Activated naive CD8-positive, alpha-beta T cell treated with anti-CD3 and anti-CD28 coated beads for 36 hours (primary cell): Measurements from ENCODE around the gene PARP16. TPM values are rescaled to one million over a fixed set of nuclear protein-coding genes. Genes with fewer than 3 reads are reported as not detected.
A peak's percentile ranks its signal among the peaks of the same experiment; 100 is the strongest.
"Not testable (repeated sequence)": the region's sequence is repeated elsewhere in the genome, so short reads cannot be mapped to it uniquely, and the experiment has no call there.

Source experiments
- DNase-seq: peaks from one replicate; pipeline ENCODE4 v3.0.0; 2021
- H3K27ac Mint-ChIP-seq: one replicate; pipeline ENCODE4 v1.8.0; 2022; ENCODE audit warnings: mild to moderate bottlenecking, moderate library complexity, mixed read lengths
- H3K27me3 Mint-ChIP-seq: one replicate; pipeline ENCODE4 v1.8.0; 2022; ENCODE audit warnings: mild to moderate bottlenecking, mixed read lengths
- H3K36me3 Mint-ChIP-seq: one replicate; pipeline ENCODE4 v1.8.0; 2021; ENCODE audit warnings: mild to moderate bottlenecking, mixed read lengths
- H3K4me1 Mint-ChIP-seq: one replicate; pipeline ENCODE4 v1.8.0; 2021; ENCODE audit warnings: mixed read lengths
- H3K4me3 Mint-ChIP-seq: one replicate; pipeline ENCODE4 v1.8.0; 2022; ENCODE audit warnings: mild to moderate bottlenecking, moderate library complexity, mixed read lengths
- H3K9me3 Mint-ChIP-seq: one replicate; pipeline ENCODE4 v1.8.0; 2022; ENCODE audit warnings: mixed read lengths
- total RNA-seq, 2 experiments: library from RNA; stranded (reverse); gene quantifications; one replicate each; pipeline ENCODE4 v1.2.3, GENCODE V29; 2021

PARP16 gene
- total RNA-seq, 2 experiments from 2014 or later, result 15.5 to 16.4 TPM

DNA sequence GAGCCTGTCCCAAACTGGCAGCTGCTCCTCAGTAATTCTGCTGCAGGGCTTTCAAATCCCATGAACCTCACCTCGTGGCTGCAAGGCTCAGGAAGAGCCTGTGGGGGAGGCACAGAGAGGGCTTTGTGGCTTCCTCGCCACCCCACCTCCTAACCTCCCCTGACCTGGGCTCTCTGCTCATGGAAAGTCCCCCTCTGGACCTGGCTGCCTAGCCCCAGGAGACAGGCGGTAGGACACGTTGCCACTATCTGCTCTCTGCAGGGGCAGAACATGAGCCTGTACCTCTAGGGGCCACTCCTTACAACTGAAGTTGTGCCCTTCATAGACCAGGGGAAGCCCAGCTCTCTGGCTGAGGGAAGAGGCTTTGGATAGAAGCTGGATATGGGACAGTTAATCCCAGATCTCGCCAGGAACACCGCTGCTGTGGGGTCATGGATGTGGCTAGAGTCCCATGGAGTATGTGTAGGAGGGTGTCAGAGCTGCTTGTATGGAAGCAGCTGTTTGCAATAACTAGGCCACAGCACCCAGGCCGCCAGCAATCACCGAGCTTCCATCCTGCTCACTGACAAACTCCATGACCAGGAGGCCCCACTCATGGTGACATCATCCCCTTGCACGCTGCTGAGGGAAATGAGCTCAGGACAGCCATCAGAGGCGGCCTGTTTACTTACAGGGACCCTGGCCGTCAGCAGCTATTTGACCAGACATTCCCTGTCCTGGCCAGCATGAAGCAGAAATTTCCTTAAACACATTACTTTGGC is 41.4 kb downstream of the PARP16 start:
- no peaks in the 10 kb centered on the region for H3K9me3 Mint-ChIP-seq
- no peak for DNase-seq
- H3K4me1 Mint-ChIP-seq, result peaks cover 19% of the 10 kb centered on the region
- H3K36me3 Mint-ChIP-seq, result peaks cover 10% of the 10 kb centered on the region
- H3K4me3 Mint-ChIP-seq, result no peak overlapping the region
- no peak overlapping the region for H3K27ac Mint-ChIP-seq
- no peaks in the 10 kb centered on the region for H3K27me3 Mint-ChIP-seq

DNA sequence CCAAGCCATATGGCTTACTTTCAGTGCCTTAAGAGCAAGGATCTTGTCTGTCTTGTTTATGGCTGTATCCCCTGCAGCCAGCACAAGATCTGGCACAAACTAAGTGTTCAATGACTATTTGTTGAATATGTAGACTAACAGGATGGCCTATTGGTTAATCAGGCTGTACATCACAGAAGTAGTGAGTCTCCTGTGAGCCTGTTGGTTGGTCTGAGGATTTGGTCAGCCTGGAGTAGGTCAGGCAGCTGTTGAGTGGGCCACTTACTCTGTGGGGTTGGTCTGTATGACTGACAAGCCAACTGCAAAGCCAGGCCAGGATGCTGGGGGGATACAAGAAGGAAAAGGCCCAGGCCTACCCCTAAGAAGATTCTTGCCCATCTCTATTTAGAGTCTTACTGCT is 42.0 kb downstream of the PARP16 start:
- DNase-seq, result no peak
- Mint-ChIP-seq H3K4me3 (no peak overlapping the region), H3K27me3 (no peaks in the 10 kb centered on the region), H3K9me3 (no peaks in the 10 kb centered on the region), H3K27ac (no peak overlapping the region), H3K4me1 (peaks cover 13% of the 10 kb centered on the region), H3K36me3 (peaks cover 10% of the 10 kb centered on the region)

DNA sequence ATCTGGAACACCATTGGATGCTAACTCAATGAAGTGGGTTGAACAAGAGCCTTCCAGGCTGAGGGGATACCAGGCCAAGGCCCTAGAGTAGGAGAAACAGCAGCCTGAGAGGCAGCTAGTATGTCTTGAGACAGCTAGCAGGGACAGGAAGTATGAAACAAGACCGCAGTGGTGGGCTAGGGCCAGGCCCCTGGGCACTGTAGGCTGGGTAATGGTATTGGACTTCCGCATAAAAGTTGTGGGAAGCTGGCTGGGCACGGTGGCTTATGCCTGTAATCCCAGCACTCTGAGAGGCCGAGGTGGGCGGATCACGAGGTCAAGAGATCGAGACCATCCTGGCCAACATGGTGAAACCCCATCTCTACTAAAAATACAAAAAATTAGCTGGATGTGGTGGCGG is 50.2 kb downstream of the PARP16 start:
- H3K4me1 Mint-ChIP-seq, H3K27ac Mint-ChIP-seq, H3K9me3 Mint-ChIP-seq, H3K27me3 Mint-ChIP-seq, DNase-seq, H3K4me3 Mint-ChIP-seq, H3K36me3 Mint-ChIP-seq: not testable (repeated sequence)

DNA sequence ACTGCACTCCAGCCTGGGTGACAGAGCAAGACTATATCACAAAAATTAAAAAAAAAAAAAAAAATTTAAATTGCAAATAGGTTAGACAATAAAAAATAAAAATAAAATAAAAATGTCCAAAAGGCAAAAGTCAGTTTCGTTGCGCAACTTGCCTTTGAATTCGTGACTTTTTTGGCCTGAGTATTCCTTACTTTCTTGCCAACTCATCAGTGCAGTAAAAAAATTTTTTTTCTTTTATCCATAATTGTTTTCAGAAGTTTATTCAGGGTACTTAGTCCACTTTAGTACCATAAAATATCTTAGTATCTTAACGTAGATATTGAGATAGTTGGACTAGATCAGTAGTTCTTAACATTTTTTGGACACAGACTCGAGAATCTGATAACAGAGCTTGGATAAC is 53.0 kb downstream of the PARP16 start:
- Mint-ChIP-seq H3K36me3 (peaks cover 2% of the 10 kb centered on the region), H3K9me3 (peaks cover 4% of the 10 kb centered on the region), H3K27me3 (no peaks in the 10 kb centered on the region), H3K4me1 (peaks cover 8% of the 10 kb centered on the region), H3K4me3 (no peak overlapping the region), H3K27ac (no peak overlapping the region)
- no peak for DNase-seq

DNA sequence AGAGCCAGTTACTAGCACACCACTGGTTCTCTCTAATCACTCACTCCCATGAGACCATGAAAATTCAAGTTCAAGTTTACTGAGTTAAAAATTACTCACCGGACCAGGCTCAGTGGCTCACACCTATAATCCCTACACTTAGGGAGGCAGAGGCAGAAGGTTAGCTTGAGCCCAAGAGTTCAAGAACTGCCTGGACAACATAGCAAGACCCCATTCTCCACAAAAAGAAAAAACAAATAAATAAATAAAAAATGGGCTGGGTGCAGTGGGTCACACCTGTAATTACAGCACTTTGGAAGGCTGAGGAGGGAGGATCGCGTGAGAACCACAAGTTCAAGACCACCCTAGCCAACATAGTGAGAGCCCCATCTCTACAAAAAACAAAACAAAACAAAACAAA is 54.2 kb downstream of the PARP16 start:
- Mint-ChIP-seq H3K27me3 (no peaks in the 10 kb centered on the region), H3K9me3 (peaks cover 4% of the 10 kb centered on the region), H3K4me1 (peaks cover 8% of the 10 kb centered on the region), H3K36me3 (peaks cover 2% of the 10 kb centered on the region), H3K27ac (no peak overlapping the region), H3K4me3 (no peak overlapping the region)
- DNase-seq, result no peak

DNA sequence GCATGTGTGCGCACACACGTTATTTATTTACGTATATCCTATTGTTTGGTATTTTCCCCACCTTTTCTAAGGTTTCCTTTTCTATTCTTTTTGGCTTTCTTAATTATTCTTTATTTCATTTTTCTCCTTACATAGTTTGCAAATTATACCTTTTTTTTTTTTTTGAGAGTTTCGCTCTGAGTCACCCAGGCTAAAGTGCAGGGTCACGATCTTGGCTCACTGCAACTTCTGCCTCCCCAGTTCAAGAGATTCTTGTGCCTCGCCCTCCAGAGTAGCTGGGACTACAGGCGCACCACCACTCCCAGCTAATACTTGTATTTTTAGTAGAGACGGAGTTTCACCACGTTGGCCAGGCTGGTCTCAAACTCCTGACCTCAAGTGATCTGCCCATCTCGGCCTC is 55.4 kb downstream of the PARP16 start:
- Mint-ChIP-seq H3K4me3 (no peak overlapping the region), H3K27ac (no peak overlapping the region), H3K4me1 (peaks cover 3% of the 10 kb centered on the region), H3K9me3 (no peaks in the 10 kb centered on the region), H3K27me3 (no peaks in the 10 kb centered on the region), H3K36me3 (no peaks in the 10 kb centered on the region)
- no peak for DNase-seq

DNA sequence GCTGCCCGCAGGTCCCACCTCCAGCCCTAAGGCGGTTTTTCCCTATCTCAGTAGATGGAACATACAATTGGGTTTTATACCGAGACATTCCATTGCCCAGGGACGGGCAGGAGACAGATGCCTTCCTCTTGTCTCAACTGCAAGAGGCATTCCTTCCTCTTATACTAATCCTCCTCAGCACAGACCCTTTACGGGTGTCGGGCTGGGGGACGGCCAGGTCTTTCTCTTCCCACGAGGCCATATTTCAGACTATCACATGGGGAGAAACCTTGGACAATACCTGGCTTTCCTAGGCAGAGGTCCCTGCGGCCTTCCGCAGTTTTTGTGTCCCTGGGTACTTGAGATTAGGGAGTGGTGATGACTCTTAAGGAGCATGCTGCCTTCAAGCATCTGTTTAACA is 59.8 kb downstream of the PARP16 start:
- not testable (repeated sequence) for DNase-seq, H3K4me1 Mint-ChIP-seq, H3K27me3 Mint-ChIP-seq, H3K36me3 Mint-ChIP-seq, H3K9me3 Mint-ChIP-seq, H3K27ac Mint-ChIP-seq, H3K4me3 Mint-ChIP-seq

DNA sequence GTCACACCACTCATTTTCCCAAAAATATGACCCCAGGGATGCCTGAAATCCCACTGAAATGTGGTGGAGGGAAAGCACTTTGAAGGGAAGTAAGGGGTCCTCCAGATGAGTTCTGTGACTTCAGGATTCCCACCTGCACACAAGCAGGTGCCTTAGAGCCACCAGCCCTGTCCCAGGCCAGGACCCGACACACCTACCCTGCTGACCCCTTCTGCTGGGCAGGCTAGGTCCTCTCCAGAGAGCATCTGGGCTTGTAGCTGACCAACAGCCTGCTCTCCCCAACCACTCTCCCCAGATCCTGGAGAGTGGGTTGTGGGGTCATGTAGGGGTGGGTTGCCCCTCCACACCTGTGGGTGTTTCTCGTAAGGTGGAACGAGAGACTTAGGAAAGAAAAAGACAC is 60.5 kb downstream of the PARP16 start:
- Mint-ChIP-seq H3K27me3 (no peaks in the 10 kb centered on the region), H3K27ac (no peak overlapping the region), H3K9me3 (no peaks in the 10 kb centered on the region), H3K4me1 (peaks cover under 1% of the 10 kb centered on the region), H3K4me3 (no peak overlapping the region), H3K36me3 (no peaks in the 10 kb centered on the region)
- no peak for DNase-seq

DNA sequence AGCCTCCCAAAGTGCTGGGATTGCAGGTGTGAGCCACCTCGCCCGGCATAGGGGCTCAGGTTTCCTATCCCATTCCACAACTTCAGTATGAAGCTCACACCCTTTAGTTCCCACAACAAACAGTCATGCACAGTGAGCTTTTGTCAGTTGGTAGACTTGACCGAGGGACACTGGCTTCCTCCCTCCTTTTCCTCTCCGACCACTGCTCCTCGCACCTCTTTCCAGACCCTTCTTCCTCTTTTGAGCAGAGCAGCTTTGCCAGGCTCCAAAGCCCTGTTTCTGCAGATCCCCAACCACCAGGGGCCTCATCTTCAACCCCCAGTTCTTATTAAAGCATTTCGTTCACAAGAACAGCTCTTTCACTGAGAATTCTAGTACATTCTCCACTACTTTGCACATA is 62.7 kb downstream of the PARP16 start:
- no peak overlapping the region for H3K4me3 Mint-ChIP-seq
- peaks cover 3% of the 10 kb centered on the region for H3K4me1 Mint-ChIP-seq
- H3K27ac Mint-ChIP-seq, result no peak overlapping the region
- H3K9me3 Mint-ChIP-seq, result no peaks in the 10 kb centered on the region
- H3K27me3 Mint-ChIP-seq, result no peaks in the 10 kb centered on the region
- H3K36me3 Mint-ChIP-seq, result no peaks in the 10 kb centered on the region
- no peak for DNase-seq

DNA sequence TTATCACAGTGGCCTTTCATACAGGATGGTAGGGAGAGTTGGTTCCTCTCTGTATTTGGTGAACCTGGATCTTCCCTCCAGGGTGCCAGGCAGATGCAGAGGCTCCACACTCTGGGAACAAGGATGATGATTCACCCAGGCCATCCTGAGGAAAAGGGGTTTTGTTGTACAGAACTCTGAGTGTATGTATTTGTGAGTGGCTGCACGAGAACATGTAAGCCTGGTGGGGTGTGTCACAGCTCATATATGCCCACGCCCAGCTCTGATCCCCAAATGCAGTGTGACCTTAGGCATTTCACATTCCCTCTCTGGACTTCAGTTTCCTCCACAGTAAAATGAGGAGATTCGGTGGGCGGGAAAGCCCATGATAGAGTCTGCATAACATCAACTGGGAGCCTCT is 63.8 kb downstream of the PARP16 start:
- no peak for DNase-seq
- no peak overlapping the region for H3K4me3 Mint-ChIP-seq
- H3K27me3 Mint-ChIP-seq, result no peaks in the 10 kb centered on the region
- H3K27ac Mint-ChIP-seq, result no peak overlapping the region
- H3K9me3 Mint-ChIP-seq, result no peaks in the 10 kb centered on the region
- no peaks in the 10 kb centered on the region for H3K36me3 Mint-ChIP-seq
- H3K4me1 Mint-ChIP-seq, result peaks cover 12% of the 10 kb centered on the region

DNA sequence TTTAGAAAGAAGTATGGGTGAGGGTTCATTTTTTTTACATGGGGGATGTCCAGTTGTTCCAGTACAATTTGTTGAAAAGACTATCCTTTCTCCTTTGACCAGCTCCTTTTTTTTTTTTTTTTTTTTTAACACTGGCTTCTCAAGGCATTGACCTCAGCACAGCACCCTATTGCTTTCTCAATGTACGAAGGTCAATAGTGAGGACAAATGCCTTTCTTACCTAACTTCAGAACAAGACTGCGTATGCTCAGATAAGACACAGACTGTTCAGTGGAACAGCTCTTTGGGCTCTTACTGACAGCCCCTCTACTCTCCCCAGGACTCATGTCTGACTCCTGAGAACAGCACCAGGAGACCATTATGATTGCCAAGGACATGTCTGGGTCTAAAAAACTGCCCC is 65.0 kb downstream of the PARP16 start:
- H3K27me3 Mint-ChIP-seq, result no peaks in the 10 kb centered on the region
- no peak overlapping the region for H3K4me3 Mint-ChIP-seq
- no peaks in the 10 kb centered on the region for H3K36me3 Mint-ChIP-seq
- H3K9me3 Mint-ChIP-seq, result no peaks in the 10 kb centered on the region
- no peak for DNase-seq
- H3K27ac Mint-ChIP-seq, result no peak overlapping the region
- peaks cover 17% of the 10 kb centered on the region for H3K4me1 Mint-ChIP-seq

DNA sequence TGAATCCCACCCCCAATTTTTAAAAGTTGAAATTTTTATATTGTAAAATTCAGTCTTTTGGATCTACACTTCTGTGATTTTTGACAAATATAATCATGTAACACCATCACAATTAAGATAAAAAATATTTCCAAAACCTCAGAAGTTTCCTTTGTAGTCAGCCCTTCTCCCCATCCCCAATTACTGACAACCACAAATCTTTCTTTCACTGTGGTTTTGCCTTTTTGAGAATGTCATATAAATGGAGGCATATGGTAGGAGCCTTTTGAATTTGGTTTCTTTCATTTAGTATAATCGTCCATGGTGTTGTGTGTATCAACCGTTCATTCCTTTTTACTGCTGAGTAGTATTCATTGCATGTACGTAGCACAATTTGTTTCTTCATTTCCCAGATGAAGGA is 67.5 kb downstream of the PARP16 start:
- Mint-ChIP-seq H3K27me3 (no peaks in the 10 kb centered on the region), H3K36me3 (no peaks in the 10 kb centered on the region), H3K4me1 (peaks cover 17% of the 10 kb centered on the region), H3K9me3 (no peaks in the 10 kb centered on the region), H3K27ac (no peak overlapping the region), H3K4me3 (no peak overlapping the region)
- DNase-seq, result no peak

DNA sequence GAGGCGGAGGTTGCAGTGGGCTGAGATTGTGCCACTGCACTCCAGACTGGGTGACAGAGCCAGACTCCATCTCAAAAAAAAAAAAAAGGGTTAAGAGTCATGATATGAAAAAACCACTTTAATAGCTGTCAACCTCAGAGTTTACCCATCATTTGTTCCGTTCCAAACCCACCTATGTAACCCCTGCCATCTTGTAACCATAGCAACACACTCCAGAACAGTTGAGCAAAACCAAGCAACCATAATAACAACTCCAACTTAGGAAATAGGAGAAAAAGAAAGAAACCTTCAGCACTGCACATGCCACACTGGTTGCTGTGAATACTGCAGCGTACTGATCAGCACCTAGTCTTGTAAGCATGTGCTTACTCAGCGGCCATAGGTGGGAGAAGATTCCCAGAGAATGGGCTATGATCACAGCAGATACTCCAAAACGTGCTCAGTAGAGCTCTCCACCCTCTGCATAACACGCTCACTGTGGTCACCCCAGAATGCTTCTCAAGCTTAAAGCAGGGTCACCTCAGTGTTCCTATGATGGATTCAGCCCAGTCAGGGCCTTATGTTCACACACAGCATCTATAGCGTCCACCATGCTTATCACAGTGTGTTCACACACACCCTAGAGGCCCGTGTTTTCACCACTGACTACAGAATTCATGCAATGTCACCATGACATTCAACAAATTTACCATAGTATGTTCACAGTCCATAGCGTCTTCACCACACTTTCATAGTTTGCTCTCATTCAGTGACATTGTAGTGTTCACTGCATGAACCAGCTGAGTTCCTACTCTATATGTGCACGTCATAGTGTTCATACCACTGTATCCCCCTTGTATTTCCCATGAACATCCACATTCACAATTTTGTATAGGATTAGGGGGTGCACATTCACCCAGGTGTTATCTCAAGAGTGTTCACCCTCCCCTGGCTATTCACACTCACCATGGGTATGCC is 68.9 kb downstream of the PARP16 start:
- no peaks in the 10 kb centered on the region for H3K27me3 Mint-ChIP-seq
- DNase-seq, result peak; percentile 27
- H3K27ac Mint-ChIP-seq, result peak overlapping the region; percentile 9
- H3K4me3 Mint-ChIP-seq, result no peak overlapping the region
- no peaks in the 10 kb centered on the region for H3K9me3 Mint-ChIP-seq
- H3K36me3 Mint-ChIP-seq, result no peaks in the 10 kb centered on the region
- peaks cover 17% of the 10 kb centered on the region for H3K4me1 Mint-ChIP-seq

DNA sequence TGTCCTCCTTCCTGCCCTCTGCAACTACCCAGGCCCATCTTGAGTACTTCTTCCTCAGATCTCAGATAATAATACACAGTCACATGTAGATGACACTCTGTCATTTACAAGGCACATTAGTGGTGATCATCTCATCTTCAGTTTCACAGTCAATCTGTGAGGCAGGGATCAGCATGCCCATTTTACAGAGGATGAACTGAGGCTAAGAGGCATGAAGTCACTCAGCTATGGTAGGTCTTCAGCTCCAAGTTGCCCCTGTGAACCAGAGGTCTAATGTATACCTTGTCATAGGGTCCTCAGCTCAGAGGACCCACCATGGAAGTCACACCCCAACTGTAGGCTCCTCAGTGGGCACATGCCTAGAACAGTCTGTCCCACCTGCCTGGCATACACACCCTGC is 71.2 kb downstream of the PARP16 start:
- Mint-ChIP-seq H3K4me1 (peaks cover 21% of the 10 kb centered on the region), H3K36me3 (no peaks in the 10 kb centered on the region), H3K27me3 (no peaks in the 10 kb centered on the region), H3K27ac (no peak overlapping the region), H3K9me3 (no peaks in the 10 kb centered on the region), H3K4me3 (no peak overlapping the region)
- DNase-seq, result no peak

DNA sequence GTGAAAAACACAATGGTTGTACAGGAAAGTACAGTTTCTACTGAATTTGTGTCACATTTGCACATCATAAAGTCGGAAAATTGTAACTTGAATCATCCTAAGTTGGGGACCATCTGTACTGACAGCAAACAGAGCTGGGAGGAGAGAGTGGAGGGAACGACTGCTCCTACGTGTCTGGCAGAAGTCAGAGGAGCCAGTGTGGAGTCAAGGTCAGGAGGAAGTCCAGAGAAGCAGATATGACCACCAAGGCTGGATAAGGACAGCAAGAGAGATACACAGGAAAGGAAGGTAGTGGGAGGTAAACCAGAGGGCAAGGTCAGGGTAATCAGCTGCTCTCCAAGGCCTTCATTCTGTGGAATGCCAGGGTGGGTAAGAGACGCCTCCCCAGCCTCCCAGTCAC is 72.7 kb downstream of the PARP16 start:
- Mint-ChIP-seq H3K9me3 (no peaks in the 10 kb centered on the region), H3K4me3 (no peak overlapping the region), H3K27ac (no peak overlapping the region), H3K36me3 (no peaks in the 10 kb centered on the region), H3K4me1 (peaks cover 18% of the 10 kb centered on the region), H3K27me3 (no peaks in the 10 kb centered on the region)
- no peak for DNase-seq

DNA sequence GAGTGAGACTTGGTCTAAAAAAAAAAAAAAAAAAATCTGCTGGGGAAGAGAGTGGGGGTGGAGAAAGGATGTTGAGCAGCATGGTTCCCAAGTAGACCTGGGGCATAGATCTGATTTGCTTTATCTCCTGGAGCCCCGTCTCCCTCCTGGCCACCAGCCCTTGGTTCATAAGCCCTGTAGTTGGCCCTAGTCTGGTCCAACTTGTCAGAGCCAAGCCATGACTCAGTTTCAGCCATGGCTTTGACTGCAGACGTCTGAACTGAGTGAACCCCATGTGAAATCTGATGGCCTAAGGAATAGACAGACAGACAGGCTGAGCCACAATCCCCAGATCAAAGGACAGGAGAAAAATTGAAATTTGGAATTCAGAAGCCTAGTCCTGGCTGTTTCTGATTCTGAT is 73.4 kb downstream of the PARP16 start:
- no peak overlapping the region for H3K27ac Mint-ChIP-seq
- H3K9me3 Mint-ChIP-seq, result no peaks in the 10 kb centered on the region
- H3K27me3 Mint-ChIP-seq, result no peaks in the 10 kb centered on the region
- DNase-seq, result no peak
- H3K36me3 Mint-ChIP-seq, result no peaks in the 10 kb centered on the region
- H3K4me1 Mint-ChIP-seq, result peaks cover 12% of the 10 kb centered on the region
- H3K4me3 Mint-ChIP-seq, result no peak overlapping the region
